H1 (cell line): Measurements from ENCODE around the gene PHRF1. TPM values are rescaled to one million over a fixed set of nuclear protein-coding genes. Genes with fewer than 3 reads are reported as not detected.

Experiments
- CTCF ChIA-PET: fragments of 300-600 bp; sonication (Branson Sonifier 250); formaldehyde crosslinking; loops from one replicate; lab custom pipeline; 2021; ENCODE audit not compliant: partially characterized antibody; lab: Charles Lee
- POLR2A ChIA-PET: fragments of 300-600 bp; sonication (Branson Sonifier 250); formaldehyde crosslinking; loops from one replicate; lab custom pipeline; 2021; ENCODE audit warnings: inconsistent platforms; ENCODE audit not compliant: partially characterized antibody; lab: Charles Lee
- DNase-seq, 2 experiments: peaks; one replicate each; pipeline versions ENCODE4 v3.0.0 to v3.0.0-alpha.2; 2010 to 2022; ENCODE audit warnings: low spot score in 2 of 2, low read depth in 1 of 2, mixed read lengths in 1 of 2
- FAIRE-seq: peaks from 2 replicates; lab custom pipeline; 2011; peaks lifted over from hg19 to GRCh38; lab: Jason Lieb, UNC
- H2AFZ ChIP-seq: 2 replicates; pipeline ENCODE4 v1.8.1; 2012; ENCODE audit warnings: low read length, inconsistent platforms
- H2AK5ac ChIP-seq: 2 replicates; pipeline ENCODE4 v1.6.1; 2013; ENCODE audit warnings: low read depth, low read length
- H2BK120ac ChIP-seq: replicated peaks from 2 replicates; pipeline ENCODE3; 2013; ENCODE audit warnings: low read depth, low read length, inconsistent platforms
- H2BK12ac ChIP-seq: 2 replicates; pipeline ENCODE4 v1.6.1; 2013; ENCODE audit warnings: low read depth, low read length
- H2BK15ac ChIP-seq: 2 replicates; pipeline ENCODE4 v1.6.1; 2013; ENCODE audit warnings: low read length
- H2BK20ac ChIP-seq: 2 replicates; pipeline ENCODE4 v1.6.1; 2013; ENCODE audit warnings: low read length
- H2BK5ac ChIP-seq: 2 replicates; pipeline ENCODE4 v1.6.1; 2013; ENCODE audit warnings: low read depth, low read length
- H3K14ac ChIP-seq: 2 replicates; pipeline ENCODE4 v1.6.1; 2013; ENCODE audit warnings: inconsistent platforms; ENCODE audit not compliant: insufficient read length
- H3K18ac ChIP-seq: 2 replicates; pipeline ENCODE4 v1.6.1; 2013; ENCODE audit warnings: low read length; ENCODE audit errors: extremely low read depth
- H3K23ac ChIP-seq: 2 replicates; pipeline ENCODE4 v1.6.1; 2013; ENCODE audit warnings: inconsistent platforms; ENCODE audit not compliant: insufficient read length
- H3K23me2 ChIP-seq: 2 replicates; pipeline ENCODE4 v1.6.1; 2013; ENCODE audit warnings: low read depth, low read length
- H3K27ac ChIP-seq: 2 replicates; pipeline ENCODE4 v1.6.1; 2011; ENCODE audit warnings: low read depth, low read length, inconsistent platforms
- H3K27me3 ChIP-seq, 4 experiments: replicated peaks in 1 of 4; 1 replicate in 1 of 4; 2 replicates in 3 of 4; pipeline versions ENCODE4 v1.6.1 to v1.8.1; 2011 to 2013; ENCODE audit warnings: low read length in 3 of 4, mild to moderate bottlenecking in 3 of 4, inconsistent platforms in 2 of 4, mixed read lengths in 2 of 4, moderate library complexity in 1 of 4; ENCODE audit not compliant: control insufficient read depth in 3 of 4, insufficient read depth in 3 of 4; ENCODE audit errors: extremely low read depth in 1 of 4
- H3K36me3 ChIP-seq, 4 experiments: 2 replicates each; pipeline versions ENCODE4 v1.6.1 to v1.8.1; 2011 to 2013; ENCODE audit warnings: mild to moderate bottlenecking in 4 of 4, low read length in 3 of 4, moderate library complexity in 2 of 4, control low read depth in 1 of 4, inconsistent platforms in 1 of 4; ENCODE audit not compliant: insufficient read depth in 4 of 4, control insufficient read depth in 2 of 4
- H3K4ac ChIP-seq: replicated peaks from 2 replicates; pipeline ENCODE3; 2013; ENCODE audit warnings: low read length, low read depth, mixed read lengths, inconsistent platforms; ENCODE audit not compliant: insufficient read length
- H3K4me1 ChIP-seq, 4 experiments: replicated peaks in 1 of 4; 1 replicate in 1 of 4; 2 replicates in 3 of 4; pipeline versions ENCODE4 v1.6.1 to v1.8.1; 2011 to 2013; ENCODE audit warnings: low read length in 3 of 4, inconsistent platforms in 2 of 4, mixed read lengths in 1 of 4; ENCODE audit not compliant: insufficient read depth in 4 of 4, control insufficient read depth in 3 of 4
- H3K4me2 ChIP-seq, 2 experiments: 2 replicates each; pipeline versions ENCODE4 v1.6.1 to v1.8.1; 2011 to 2013; ENCODE audit warnings: low read depth in 2 of 2, low read length in 2 of 2, control low read depth in 1 of 2, inconsistent platforms in 1 of 2, mild to moderate bottlenecking in 1 of 2; ENCODE audit not compliant: insufficient read depth in 1 of 2
- H3K4me3 ChIP-seq, 4 experiments: fragments of 200-600, 300-600 bp in 1 of 4; sonication (generic), shearing (Covaris generic), sonication (Bioruptor Twin) in 1 of 4; 2 replicates each; pipeline versions ENCODE4 v1.5.1 to v1.8.1; 2011 to 2016; ENCODE audit warnings: low read length in 4 of 4, low read depth in 3 of 4, control low read depth in 2 of 4, inconsistent platforms in 2 of 4, mild to moderate bottlenecking in 2 of 4, mixed read lengths in 1 of 4, moderate library complexity in 1 of 4; ENCODE audit not compliant: insufficient read depth in 2 of 4; ENCODE audit errors: extremely low read depth in 1 of 4
- H3K56ac ChIP-seq: replicated peaks from 2 replicates; pipeline ENCODE3; 2013; ENCODE audit warnings: low read depth, mild to moderate bottlenecking, mixed read lengths, low read length, inconsistent platforms; ENCODE audit not compliant: insufficient read length
- H3K79me1 ChIP-seq: 2 replicates; pipeline ENCODE4 v1.6.1; 2013; ENCODE audit warnings: low read depth, low read length, control low read depth
- H3K79me2 ChIP-seq, 2 experiments: 2 replicates each; pipeline versions ENCODE4 v1.6.1 to v1.8.1; 2012 to 2013; ENCODE audit warnings: low read length in 2 of 2, mild to moderate bottlenecking in 2 of 2, inconsistent platforms in 1 of 2; ENCODE audit not compliant: insufficient read depth in 2 of 2, control insufficient read depth in 1 of 2
- H3K9ac ChIP-seq, 4 experiments: replicated peaks in 1 of 4; 1 replicate in 1 of 4; 2 replicates in 3 of 4; pipeline versions ENCODE4 v1.6.1 to v1.8.1; 2011 to 2013; ENCODE audit warnings: low read depth in 3 of 4, low read length in 3 of 4, control low read depth in 2 of 4, mild to moderate bottlenecking in 2 of 4, moderate library complexity in 2 of 4, inconsistent platforms in 1 of 4; ENCODE audit errors: extremely low read depth in 1 of 4
- H3K9me3 ChIP-seq, 2 experiments: 2 replicates each; pipeline versions ENCODE4 v1.6.1 to v1.8.1; 2012 to 2013; ENCODE audit warnings: mild to moderate bottlenecking in 2 of 2, moderate library complexity in 2 of 2, control low read depth in 1 of 2, inconsistent platforms in 1 of 2, low read depth in 1 of 2, low read length in 1 of 2, mixed read lengths in 1 of 2; ENCODE audit not compliant: insufficient read depth in 2 of 2
- H4K20me1 ChIP-seq, 2 experiments: replicated peaks in 1 of 2; 2 replicates each; pipeline versions ENCODE3 to v1.8.1; 2011 to 2013; ENCODE audit warnings: inconsistent platforms in 2 of 2, low read length in 2 of 2, mild to moderate bottlenecking in 1 of 2; ENCODE audit not compliant: insufficient read depth in 2 of 2, control insufficient read depth in 1 of 2
- H4K5ac ChIP-seq: 2 replicates; pipeline ENCODE4 v1.6.1; 2013; ENCODE audit warnings: low read length, low read depth, mixed read lengths, inconsistent platforms; ENCODE audit not compliant: insufficient read length
- H4K8ac ChIP-seq: 2 replicates; pipeline ENCODE4 v1.8.0; 2013; ENCODE audit warnings: mild to moderate bottlenecking, moderate library complexity, low read length, inconsistent platforms; ENCODE audit not compliant: insufficient read depth; ENCODE audit errors: extremely low read depth
- H4K91ac ChIP-seq: replicated peaks from 2 replicates; pipeline ENCODE3; 2013; ENCODE audit warnings: low read length, mixed read lengths, inconsistent platforms; ENCODE audit not compliant: insufficient read length
- CBX5 ChIP-seq: fragments of 300-800, 300-1000 bp; sonication (generic); IDR thresholded peaks from 2 replicates; pipeline ENCODE4 v1.7.1; 2016; ENCODE audit warnings: antibody characterized with exemption, low read length, low read depth
- WGBS, 2 experiments: shearing (Covaris generic) in 1 of 2; methylation state at CpG; one replicate each; pipeline versions ENCODE4 v1.1.6 to v1.1.7; 2013 to 2015; ENCODE audit warnings: low lambda C conversion rate in 2 of 2, mixed read lengths in 2 of 2, inconsistent platforms in 1 of 2, low coverage in 1 of 2, missing lambda C conversion rate in 1 of 2; ENCODE audit not compliant: insufficient replicate concordance in 2 of 2, insufficient coverage in 1 of 2, insufficient read length in 1 of 2; ENCODE audit errors: extremely low coverage in 1 of 2, missing lambda C conversion rate in 1 of 2; 5-methylcytosine and 5-hydroxymethylcytosine counted together
- polyA plus RNA-seq, 7 experiments: library from polyadenylated mRNA; depleted of rRNA in 3 of 7; stranded (reverse) in 5 of 7; unstranded in 2 of 7; fragments of >200 nt in 5 of 7; fragments of 200-250 nt in 2 of 7; gene quantifications; 1 replicate in 5 of 7; 2 replicates in 1 of 7; 4 replicates in 1 of 7; pipeline versions ENCODE4 v1.2.1 to v1.2.3, GENCODE V29; 2011 to 2013; ENCODE audit warnings: missing spikeins in 2 of 7, mixed read lengths in 2 of 7
- total RNA-seq: library from RNA; stranded (reverse); fragmentation: NEBNext Ultra II Directional; extraction: Animal tissue kit (Norgen Biotek cat#: 25700); gene quantifications from 2 replicates; pipeline ENCODE4 v1.2.1, GENCODE V29; 2021

The PHRF1 gene
- total and polyA plus RNA-seq, 2 of the 8 experiments (the other 6 are each of a cell fraction or from before 2014, with no cell fraction given) = 13.4 to 37.3 TPM

DNA sequence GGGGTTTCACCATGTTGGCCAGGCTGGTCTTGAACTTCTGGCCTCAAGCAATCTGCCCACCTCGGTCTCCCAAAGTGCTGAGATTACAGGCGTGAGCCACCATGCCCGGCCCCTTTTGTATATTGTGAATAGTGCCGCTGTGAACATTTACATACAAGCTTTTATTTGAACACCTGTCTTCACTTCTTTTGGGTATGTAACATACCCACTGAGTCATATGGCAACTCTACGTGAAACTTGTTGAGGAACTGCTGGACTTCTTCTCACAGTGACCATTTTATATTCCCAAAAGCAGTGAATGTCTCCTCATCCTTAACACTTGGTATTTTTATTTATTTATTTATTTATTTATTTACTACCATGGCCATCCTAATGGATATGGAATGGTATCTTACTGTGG, 54.6 kb downstream of the PHRF1 start:
- Histone ChIP-seq H2BK15ac (no peak overlapping the region), H2BK120ac (no peak overlapping the region), H3K79me2 (no peaks in the 10 kb centered on the region), H3K56ac (no peak overlapping the region), H3K9ac (no peak overlapping the region), H2BK5ac (no peak overlapping the region), H4K5ac (no peak overlapping the region), H3K27me3 (peaks cover 3 to 22% (median 15%) of the 10 kb centered on the region in 4 experiments), H3K4me2 (no peak overlapping the region), H3K4ac (no peak overlapping the region), H3K4me1 (peaks cover 0 to 6% (median under 1%) of the 10 kb centered on the region in 4 experiments; a peak in 2 of 7 replicates), H3K4me3 (no peak overlapping the region), H3K27ac (no peak overlapping the region), H4K8ac (no peak overlapping the region), H2AFZ (no peak overlapping the region), H3K79me1 (no peaks in the 10 kb centered on the region), H3K23me2 (no peaks in the 10 kb centered on the region; the same call in 1 of the 2 replicates), H3K9me3 (no peaks in the 10 kb centered on the region), H3K36me3 (no peaks in the 10 kb centered on the region), H2BK12ac (no peak overlapping the region), H3K23ac (no peak overlapping the region), H3K18ac (no peak overlapping the region), H2BK20ac (no peak overlapping the region), H4K20me1 (peaks cover 0 to 2% of the 10 kb centered on the region in 2 experiments), H3K14ac (no peak overlapping the region), H4K91ac (no peak overlapping the region), H2AK5ac (no peak overlapping the region)
- FAIRE-seq (no peak), DNase-seq (no peak)
- CTCF ChIA-PET = interaction anchor here (0.7 kb wide), 1 partner anchor 24 kb away, joined by 3 read pairs; no protein-coding TSS in a partner anchor
- POLR2A ChIA-PET = no interaction called here
- WGBS, 2 experiments = 95% methylated on average over 5 of the region's 5 CpGs; no CpG with 5 or more reads in 1 of the 2 experiments
- TF ChIP-seq CBX5 = no peak
